OCI-LY1 (cell line): ENCODE data around the gene ATP8A2.

ENCODE experiments used
- EZH2 ChIP-seq: fragments of 200-600 bp; sonication (generic), shearing (Covaris generic); IDR thresholded peaks from 2 replicates; pipeline ENCODE4 v1.8.0; 2017; ENCODE audit warnings: borderline replicate concordance, mixed run types, mild to moderate bottlenecking, antibody characterized with exemption, low read length, moderate library complexity, mixed read lengths
- TF ChIP-seq, protein P1 (sequence below): fragments of 200-600 bp; sonication (generic), shearing (Covaris generic); IDR thresholded peaks from 2 replicates; pipeline ENCODE4 v1.5.1; 2017; ENCODE audit warnings: mild to moderate bottlenecking, antibody characterized with exemption, low read length, moderate library complexity, mixed read lengths

- TF ChIP-seq, protein P1, sequence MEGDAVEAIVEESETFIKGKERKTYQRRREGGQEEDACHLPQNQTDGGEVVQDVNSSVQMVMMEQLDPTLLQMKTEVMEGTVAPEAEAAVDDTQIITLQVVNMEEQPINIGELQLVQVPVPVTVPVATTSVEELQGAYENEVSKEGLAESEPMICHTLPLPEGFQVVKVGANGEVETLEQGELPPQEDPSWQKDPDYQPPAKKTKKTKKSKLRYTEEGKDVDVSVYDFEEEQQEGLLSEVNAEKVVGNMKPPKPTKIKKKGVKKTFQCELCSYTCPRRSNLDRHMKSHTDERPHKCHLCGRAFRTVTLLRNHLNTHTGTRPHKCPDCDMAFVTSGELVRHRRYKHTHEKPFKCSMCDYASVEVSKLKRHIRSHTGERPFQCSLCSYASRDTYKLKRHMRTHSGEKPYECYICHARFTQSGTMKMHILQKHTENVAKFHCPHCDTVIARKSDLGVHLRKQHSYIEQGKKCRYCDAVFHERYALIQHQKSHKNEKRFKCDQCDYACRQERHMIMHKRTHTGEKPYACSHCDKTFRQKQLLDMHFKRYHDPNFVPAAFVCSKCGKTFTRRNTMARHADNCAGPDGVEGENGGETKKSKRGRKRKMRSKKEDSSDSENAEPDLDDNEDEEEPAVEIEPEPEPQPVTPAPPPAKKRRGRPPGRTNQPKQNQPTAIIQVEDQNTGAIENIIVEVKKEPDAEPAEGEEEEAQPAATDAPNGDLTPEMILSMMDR: no peak
- TF ChIP-seq EZH2: no peak
These were observed 236.4 kb downstream of the ATP8A2 start for GRCh38 chr13:25608181-25608580.
